HepG2 (cell line): ENCODE data around the gene HELZ. TPM values are rescaled to one million over a fixed set of nuclear protein-coding genes. Genes with fewer than 3 reads are reported as not detected.

Experiments
- CCAR2 ChIP-seq: fragments of 200-400 bp; formaldehyde crosslinking; optimal IDR thresholded peaks from 2 replicates; pipeline ENCODE3; 2018; ENCODE audit warnings: low read depth, mild to moderate bottlenecking, low read length, moderate library complexity
- ELF4 ChIP-seq: sonication (generic); formaldehyde crosslinking; IDR thresholded peaks from 2 replicates; pipeline ENCODE4 v1.5.0; 2020; ENCODE audit warnings: missing genetic modification reagents, mild to moderate bottlenecking, moderate library complexity, borderline replicate concordance
- GLI4 ChIP-seq: sonication (generic); formaldehyde crosslinking; IDR thresholded peaks from 2 replicates; pipeline ENCODE4 v1.5.1; 2020; ENCODE audit warnings: missing genetic modification reagents, mild to moderate bottlenecking, moderate library complexity, borderline replicate concordance
- HNF1A ChIP-seq, 2 experiments: sonication (generic) in 1 of 2; formaldehyde crosslinking in 1 of 2; IDR thresholded peaks; 2 replicates each; pipeline versions ENCODE4 v1.4.0 to v1.6.1; 2016 to 2020; ENCODE audit warnings: borderline replicate concordance in 1 of 2, low read depth in 1 of 2, mild to moderate bottlenecking in 1 of 2, missing genetic modification reagents in 1 of 2
- MEIS1 ChIP-seq: sonication (generic); formaldehyde crosslinking; IDR thresholded peaks from 2 replicates; pipeline ENCODE4 v1.9.0; 2021; ENCODE audit warnings: mild to moderate bottlenecking, missing genetic modification reagents, moderate library complexity, borderline replicate concordance
- NR3C1 ChIP-seq: sonication (generic); formaldehyde crosslinking; IDR thresholded peaks from 2 replicates; pipeline ENCODE4 v1.4.0; 2020; ENCODE audit warnings: missing genetic modification reagents
- RERE ChIP-seq: IDR thresholded peaks from 2 replicates; pipeline ENCODE4 v1.6.1; 2016; ENCODE audit warnings: low read depth, missing genetic modification reagents, missing compliant biosample characterization
- SMARCE1 ChIP-seq: fragments of 450-650 bp; IDR thresholded peaks from 2 replicates; pipeline ENCODE4 v1.6.1; 2017; ENCODE audit warnings: borderline replicate concordance
- TCF12 ChIP-seq, 2 experiments: fragments of 450-650 bp in 1 of 2; sonication (generic) in 1 of 2; formaldehyde crosslinking in 1 of 2; IDR thresholded peaks; 2 replicates each; pipeline versions ENCODE4 v1.6.1 to v1.8.0; 2017 to 2022; ENCODE audit warnings: antibody characterized with exemption in 1 of 2, mild to moderate bottlenecking in 1 of 2, missing genetic modification reagents in 1 of 2, moderate library complexity in 1 of 2
- ZBTB33 ChIP-seq: sonication (generic); formaldehyde crosslinking; IDR thresholded peaks from 2 replicates; pipeline ENCODE4 v1.4.0; 2020; ENCODE audit warnings: missing genetic modification reagents
- ZFP91 ChIP-seq: sonication (generic); formaldehyde crosslinking; IDR thresholded peaks from 2 replicates; pipeline ENCODE4 v1.9.0; 2022; ENCODE audit warnings: missing genetic modification reagents, mild to moderate bottlenecking, borderline replicate concordance
- ZNF709 ChIP-seq: sonication (generic); formaldehyde crosslinking; IDR thresholded peaks from 2 replicates; pipeline ENCODE4 v1.5.0; 2020; ENCODE audit warnings: mild to moderate bottlenecking, missing genetic modification reagents
- polyA plus RNA-seq, 8 experiments: library from polyadenylated mRNA; depleted of rRNA in 3 of 8; stranded (reverse) in 7 of 8; unstranded in 1 of 8; fragments of >200 nt; fragmentation: Illumina TruSeq in 4 of 8; extraction: Trizol in 4 of 8; gene quantifications; 2 replicates each; pipeline versions ENCODE4 v1.2.1 to v1.2.3, GENCODE V29; 2011 to 2016; ENCODE audit warnings: low read depth in 4 of 8, missing spikeins in 1 of 8, mixed read lengths in 1 of 8; ENCODE audit not compliant: insufficient read depth in 1 of 8
- total RNA-seq, 5 experiments: library from RNA; depleted of rRNA; stranded (reverse); fragments of >200 nt; fragmentation: Illumina TruSeq; extraction: Trizol; gene quantifications; 2 replicates each; pipeline ENCODE4 v1.2.3, GENCODE V29; 2016; ENCODE audit warnings: low read depth in 1 of 5

Gene HELZ
- total and polyA plus RNA-seq, 2 of the 13 experiments (the other 11 are each of a cell fraction or from before 2014, with no cell fraction given) = 35.3 to 52.4 TPM

GRCh38 chr17:67293251-67294203 is 48.5 kb upstream of the HELZ start (continued):
- TF ChIP-seq RERE (CRISPR knock-in tag) (no peak), ELF4 (CRISPR knock-in tag) (no peak), MEIS1 (CRISPR knock-in tag) (no peak), NR3C1 (CRISPR knock-in tag) (no peak), GLI4 (CRISPR knock-in tag) (no peak), SMARCE1 (no peak), ZNF709 (CRISPR knock-in tag) (no peak), TCF12 (IDR thresholded peaks at IDR 0.05) (no peak), TCF12 (CRISPR knock-in tag; IDR thresholded peaks at IDR 0.05) (no peak), ZBTB33 (CRISPR knock-in tag) (0 out of 2 replicates have a peak, but pooled peaks have one; percentile 15), ZFP91 (peak; percentile 82), CCAR2 (no peak), HNF1A (IDR thresholded peaks at IDR 0.05; ENCODE audit: low read depth) (no peak), HNF1A (CRISPR knock-in tag; IDR thresholded peaks at IDR 0.05; ENCODE audit: borderline replicate concordance) (no peak)
